ENCODE results near the gene GPA33.

GPA33 gene

GRCh38 chr1:167122121-167122480 is 31.9 kb upstream of the GPA33 start:
- TF ChIP-seq CREB5 (CRISPR knock-in tag; IDR thresholded peaks at IDR 0.05; ENCODE audit: low read depth) (no peak), ZNF70 (CRISPR knock-in tag; IDR thresholded peaks at IDR 0.05) (no peak), PATZ1 (CRISPR knock-in tag; IDR thresholded peaks at IDR 0.05; ENCODE audit: borderline replicate concordance) (no peak)

GRCh38 chr1:167121375-167122120 is 31.4 kb upstream of the GPA33 start:
- TF ChIP-seq BACH2 (CRISPR knock-in tag; IDR thresholded peaks at IDR 0.05; ENCODE audit: borderline replicate concordance), result no peak
- no peak for TF ChIP-seq OSR1 (CRISPR knock-in tag; IDR thresholded peaks at IDR 0.05)
- no peak for TF ChIP-seq CSDC2 (CRISPR knock-in tag; IDR thresholded peaks at IDR 0.05)
- TF ChIP-seq PPARA (CRISPR knock-in tag; IDR thresholded peaks at IDR 0.05; ENCODE audit: borderline replicate concordance), result no peak
- no peak for TF ChIP-seq ZNF565 (CRISPR knock-in tag; conservative IDR thresholded peaks at IDR 0.05; ENCODE audit: low read depth)
- no peak for TF ChIP-seq ZNF70 (CRISPR knock-in tag; IDR thresholded peaks at IDR 0.05)
- TF ChIP-seq GLIS3 (CRISPR knock-in tag; IDR thresholded peaks at IDR 0.05), result no peak
- TF ChIP-seq CSRNP3 (CRISPR knock-in tag; IDR thresholded peaks at IDR 0.05), result no peak
- TF ChIP-seq SNAI2 (CRISPR knock-in tag; IDR thresholded peaks at IDR 0.05), result no peak
- TF ChIP-seq ESRRG (CRISPR knock-in tag; IDR thresholded peaks at IDR 0.05), result no peak
- no peak for TF ChIP-seq CREB5 (CRISPR knock-in tag; IDR thresholded peaks at IDR 0.05; ENCODE audit: low read depth)
- TF ChIP-seq TSHZ2 (CRISPR knock-in tag; IDR thresholded peaks at IDR 0.05), result no peak
- TF ChIP-seq ZNF8 (CRISPR knock-in tag; IDR thresholded peaks at IDR 0.05), result no peak
- TF ChIP-seq TCF4 (CRISPR knock-in tag; IDR thresholded peaks at IDR 0.05; ENCODE audit: borderline replicate concordance), result no peak
- ATAC-seq, result peak; percentile 67

More at GRCh38 chr1:167122121-167122480, 31.9 kb upstream of the GPA33 start:
- peak; percentile 15; the same call in 2 of the 3 replicates for ATAC-seq

GRCh38 chr1:167120899-167121298 is 30.7 kb upstream of the GPA33 start:
- TF ChIP-seq ESRRG (CRISPR knock-in tag; IDR thresholded peaks at IDR 0.05) (no peak), RARB (CRISPR knock-in tag; IDR thresholded peaks at IDR 0.05) (no peak), ZNF70 (CRISPR knock-in tag; IDR thresholded peaks at IDR 0.05) (no peak)
- no peak for ATAC-seq

GRCh38 chr1:167119696-167120095 is 29.5 kb upstream of the GPA33 start:
- no peak for ATAC-seq
- TF ChIP-seq TCF4 (CRISPR knock-in tag; IDR thresholded peaks at IDR 0.05; ENCODE audit: borderline replicate concordance), result no peak
- TF ChIP-seq ZFP30 (CRISPR knock-in tag; IDR thresholded peaks at IDR 0.05), result no peak
- no peak for TF ChIP-seq ARNTL (CRISPR knock-in tag; IDR thresholded peaks at IDR 0.05; ENCODE audit: borderline replicate concordance, low read depth)
- TF ChIP-seq TSHZ2 (CRISPR knock-in tag; IDR thresholded peaks at IDR 0.05), result no peak
- no peak for TF ChIP-seq POU6F1 (CRISPR knock-in tag; IDR thresholded peaks at IDR 0.05; ENCODE audit: borderline replicate concordance, low read depth)
